Neural cell (in vitro differentiated cells): ENCODE results near the gene ARGLU1. TPM values are rescaled to one million over a fixed set of nuclear protein-coding genes. Genes with fewer than 3 reads are reported as not detected.
A peak's percentile ranks its signal among the peaks of the same experiment; 100 is the strongest.

Source experiments
- H2AFZ ChIP-seq: fragments of 200-600, 300-800 bp; sonication (generic), shearing (Covaris generic); 2 replicates; pipeline ENCODE4 v1.6.0; 2014; ENCODE audit warnings: low read depth, mild to moderate bottlenecking, antibody characterized with exemption, low read length, moderate library complexity
- H3F3A ChIP-seq: fragments of 200-600 bp; shearing (Covaris generic); 2 replicates; pipeline ENCODE4 v1.6.1; 2016; ENCODE audit warnings: mild to moderate bottlenecking, moderate library complexity, mixed read lengths, antibody characterized with exemption, low read length; ENCODE audit not compliant: insufficient read depth, poor library complexity, severe bottlenecking
- H3K27ac ChIP-seq: fragments of 200-600, 300-800 bp; sonication (generic), shearing (Covaris generic); 2 replicates; pipeline ENCODE4 v1.5.1; 2014; ENCODE audit warnings: mild to moderate bottlenecking, low read length, moderate library complexity
- H3K27me3 ChIP-seq: fragments of 300-800, 200-600 bp; sonication (generic), shearing (Covaris generic); 2 replicates; pipeline ENCODE4 v1.6.0; 2014; ENCODE audit warnings: mild to moderate bottlenecking, low read depth, low read length, moderate library complexity; ENCODE audit not compliant: insufficient read depth
- H3K36me3 ChIP-seq: fragments of 300-800, 200-600 bp; sonication (generic), shearing (Covaris generic); 2 replicates; pipeline ENCODE4 v1.5.1; 2014; ENCODE audit warnings: mild to moderate bottlenecking, antibody characterized with exemption, low read length, moderate library complexity; ENCODE audit not compliant: insufficient read depth
- H3K4me2 ChIP-seq: fragments of 300-800, 200-600 bp; sonication (generic), shearing (Covaris generic); 2 replicates; pipeline ENCODE4 v1.6.0; 2014; ENCODE audit warnings: mild to moderate bottlenecking, low read length
- H3K4me3 ChIP-seq: fragments of 300-800, 200-600 bp; sonication (generic), shearing (Covaris generic); 2 replicates; pipeline ENCODE4 v1.5.1; 2014; ENCODE audit warnings: mild to moderate bottlenecking, low read length, moderate library complexity
- H3K79me2 ChIP-seq: fragments of 200-600 bp; shearing (Covaris generic); replicated peaks from 2 replicates; pipeline ENCODE4 v1.6.0; 2014; ENCODE audit warnings: mild to moderate bottlenecking, low read length, moderate library complexity; ENCODE audit not compliant: insufficient read depth
- H3K9ac ChIP-seq: fragments of 300-800, 200-600 bp; sonication (generic), shearing (Covaris generic); 2 replicates; pipeline ENCODE4 v1.6.1; 2016; ENCODE audit warnings: mild to moderate bottlenecking, low read length, mixed read lengths
- H3K9me2 ChIP-seq: fragments of 200-600 bp; shearing (Covaris generic); 2 replicates; pipeline ENCODE4 v1.6.1; 2016; ENCODE audit warnings: mild to moderate bottlenecking, low read length, mixed read lengths; ENCODE audit not compliant: insufficient read depth
- H3K9me3 ChIP-seq: fragments of 200-600, 300-800 bp; sonication (generic), shearing (Covaris generic); 2 replicates; pipeline ENCODE4 v1.6.1; 2016; ENCODE audit warnings: mild to moderate bottlenecking, mixed run types, low read length, moderate library complexity, mixed read lengths
- H4K20me1 ChIP-seq: fragments of 200-600 bp; shearing (Covaris generic); 2 replicates; pipeline ENCODE4 v1.6.1; 2016; ENCODE audit warnings: mild to moderate bottlenecking, mixed run types; ENCODE audit not compliant: insufficient read depth
- EP300 ChIP-seq: fragments of 450-650 bp; conservative IDR thresholded peaks from 2 replicates; pipeline ENCODE4 v1.6.1; 2014; ENCODE audit warnings: antibody characterized with exemption, mild to moderate bottlenecking, moderate library complexity; ENCODE audit not compliant: poor library complexity, severe bottlenecking
- EZH2 ChIP-seq: fragments of 200-600, 300-800 bp; shearing (Covaris generic), sonication (generic); IDR thresholded peaks from 2 replicates; pipeline ENCODE4 v1.6.1; 2014; ENCODE audit warnings: antibody characterized with exemption, low read length, borderline replicate concordance, mild to moderate bottlenecking; ENCODE audit not compliant: insufficient read depth, poor library complexity, severe bottlenecking
- MXI1 ChIP-seq: fragments of 450-650 bp; conservative IDR thresholded peaks from 2 replicates; pipeline ENCODE4 v1.6.1; 2014; ENCODE audit warnings: antibody characterized with exemption, mild to moderate bottlenecking; ENCODE audit not compliant: poor library complexity, severe bottlenecking
- POLR2AphosphoS5 ChIP-seq: IDR thresholded peaks from 2 replicates; pipeline ENCODE4 v1.6.1; 2012
- RAD21 ChIP-seq: fragments of 450-650 bp; conservative IDR thresholded peaks from 2 replicates; pipeline ENCODE4 v1.6.1; 2014; ENCODE audit warnings: antibody characterized with exemption, mild to moderate bottlenecking, moderate library complexity
- REST ChIP-seq: IDR thresholded peaks from 2 replicates; pipeline ENCODE4 v1.6.1; 2012; ENCODE audit warnings: borderline replicate concordance
- SMC3 ChIP-seq: fragments of 450-650 bp; conservative IDR thresholded peaks from 2 replicates; pipeline ENCODE4 v1.6.1; 2014; ENCODE audit warnings: antibody characterized with exemption, mild to moderate bottlenecking, moderate library complexity; ENCODE audit not compliant: poor library complexity
- TAF1 ChIP-seq: IDR thresholded peaks from 2 replicates; pipeline ENCODE4 v1.6.1; 2012; ENCODE audit warnings: low read depth
- polyA plus RNA-seq: library from polyadenylated mRNA; depleted of rRNA; stranded (reverse); fragments of >200 nt; gene quantifications from 2 replicates; pipeline ENCODE4 v1.2.3, GENCODE V29; 2014
- TF ChIP-seq, protein P1 (sequence below): fragments of 450-650 bp; IDR thresholded peaks from 2 replicates; pipeline ENCODE4 v1.5.1; 2014; ENCODE audit warnings: antibody characterized with exemption, mild to moderate bottlenecking, moderate library complexity; ENCODE audit not compliant: poor library complexity, severe bottlenecking

ARGLU1 gene
- polyA plus RNA-seq, 1 donor from 2014 or later: 967 TPM

- no peaks in the 10 kb centered on the region for H3K9me3 ChIP-seq
- no peaks in the 10 kb centered on the region for H3K36me3 ChIP-seq
- H3K9ac ChIP-seq: peak overlapping the region; percentile 86
- H3K79me2 ChIP-seq: peaks cover 65% of the 10 kb centered on the region
- peak overlapping the region; percentile 82 for H3K27ac ChIP-seq
- no peak overlapping the region for H2AFZ ChIP-seq
- H4K20me1 ChIP-seq: peaks cover 10% of the 10 kb centered on the region
- peaks cover 7% of the 10 kb centered on the region for H3F3A ChIP-seq
- peak overlapping the region; percentile 71 for H3K4me3 ChIP-seq
- H3K9me2 ChIP-seq: no peaks in the 10 kb centered on the region
- TF ChIP-seq MXI1 (peak; percentile 29), SMC3 (peak; percentile 72), RAD21 (peak; percentile 78), EP300 (peak; percentile 8), TAF1 (no peak), EZH2 (no peak), POLR2AphosphoS5 (peak; percentile 2), REST (no peak)
- TF ChIP-seq, protein P1, sequence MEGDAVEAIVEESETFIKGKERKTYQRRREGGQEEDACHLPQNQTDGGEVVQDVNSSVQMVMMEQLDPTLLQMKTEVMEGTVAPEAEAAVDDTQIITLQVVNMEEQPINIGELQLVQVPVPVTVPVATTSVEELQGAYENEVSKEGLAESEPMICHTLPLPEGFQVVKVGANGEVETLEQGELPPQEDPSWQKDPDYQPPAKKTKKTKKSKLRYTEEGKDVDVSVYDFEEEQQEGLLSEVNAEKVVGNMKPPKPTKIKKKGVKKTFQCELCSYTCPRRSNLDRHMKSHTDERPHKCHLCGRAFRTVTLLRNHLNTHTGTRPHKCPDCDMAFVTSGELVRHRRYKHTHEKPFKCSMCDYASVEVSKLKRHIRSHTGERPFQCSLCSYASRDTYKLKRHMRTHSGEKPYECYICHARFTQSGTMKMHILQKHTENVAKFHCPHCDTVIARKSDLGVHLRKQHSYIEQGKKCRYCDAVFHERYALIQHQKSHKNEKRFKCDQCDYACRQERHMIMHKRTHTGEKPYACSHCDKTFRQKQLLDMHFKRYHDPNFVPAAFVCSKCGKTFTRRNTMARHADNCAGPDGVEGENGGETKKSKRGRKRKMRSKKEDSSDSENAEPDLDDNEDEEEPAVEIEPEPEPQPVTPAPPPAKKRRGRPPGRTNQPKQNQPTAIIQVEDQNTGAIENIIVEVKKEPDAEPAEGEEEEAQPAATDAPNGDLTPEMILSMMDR: peak; percentile 70
- peak overlapping the region; percentile 77 for H3K4me2 ChIP-seq
- no peaks in the 10 kb centered on the region for H3K27me3 ChIP-seq
Measured at GRCh38 chr13:106533101-106533942, 34.6 kb downstream of the ARGLU1 start.

DNA sequence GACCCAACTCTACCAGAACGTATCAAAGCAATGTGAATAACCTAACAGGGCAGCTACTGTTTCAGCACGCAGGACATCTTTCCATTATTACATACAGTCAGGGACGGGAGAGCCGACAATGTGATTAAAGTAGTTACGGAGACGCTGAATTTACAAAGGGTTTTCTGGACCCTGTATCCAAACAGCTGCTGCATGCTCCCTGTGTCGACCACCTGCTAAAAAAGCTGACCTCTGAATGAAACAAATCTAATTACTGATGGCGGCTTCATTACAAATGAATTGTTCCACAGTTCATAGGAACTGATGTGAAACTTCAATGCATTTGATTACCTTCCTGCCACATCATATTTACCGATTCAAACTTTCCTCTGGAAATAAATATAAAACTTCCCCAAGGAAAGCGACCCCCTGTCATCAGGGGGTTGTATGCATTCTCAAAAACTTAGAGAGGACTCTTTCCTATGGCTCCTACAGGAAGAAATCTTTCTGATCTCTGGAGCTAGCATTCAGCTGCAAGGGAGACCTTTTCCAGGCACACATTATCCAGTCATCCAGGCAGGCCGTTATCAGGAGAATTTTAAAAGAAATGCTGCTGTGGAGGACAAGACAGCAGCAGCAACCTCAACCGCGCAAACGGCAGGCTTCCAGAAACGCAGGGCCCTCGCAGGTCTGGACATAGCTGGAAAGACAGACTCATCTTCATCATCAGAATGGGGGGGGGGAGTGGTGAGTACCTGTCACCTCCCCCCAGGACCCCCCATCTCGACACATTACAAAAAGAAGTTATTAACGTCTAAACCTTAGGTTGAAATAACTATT is 35.6 kb downstream of the ARGLU1 start:
- Histone ChIP-seq H4K20me1 (peaks cover 10% of the 10 kb centered on the region), H3K36me3 (no peaks in the 10 kb centered on the region), H3K27me3 (no peaks in the 10 kb centered on the region), H3K27ac (peak overlapping the region; percentile 82), H2AFZ (no peak overlapping the region), H3K4me2 (peak overlapping the region; percentile 77), H3K9me3 (no peaks in the 10 kb centered on the region), H3F3A (peaks cover 7% of the 10 kb centered on the region), H3K9me2 (no peaks in the 10 kb centered on the region), H3K4me3 (peak overlapping the region; percentile 71), H3K79me2 (peaks cover 75% of the 10 kb centered on the region), H3K9ac (peak overlapping the region; percentile 86)
- TF ChIP-seq RAD21 (peak; percentile 7), EZH2 (no peak), SMC3 (no peak), REST (no peak), MXI1 (peak; percentile 33), EP300 (no peak), POLR2AphosphoS5 (peak; percentile 18), TAF1 (no peak)
- TF ChIP-seq, protein P1: no peak
